ENCODE results near the gene SCAMP1.

The SCAMP1 gene

DNA sequence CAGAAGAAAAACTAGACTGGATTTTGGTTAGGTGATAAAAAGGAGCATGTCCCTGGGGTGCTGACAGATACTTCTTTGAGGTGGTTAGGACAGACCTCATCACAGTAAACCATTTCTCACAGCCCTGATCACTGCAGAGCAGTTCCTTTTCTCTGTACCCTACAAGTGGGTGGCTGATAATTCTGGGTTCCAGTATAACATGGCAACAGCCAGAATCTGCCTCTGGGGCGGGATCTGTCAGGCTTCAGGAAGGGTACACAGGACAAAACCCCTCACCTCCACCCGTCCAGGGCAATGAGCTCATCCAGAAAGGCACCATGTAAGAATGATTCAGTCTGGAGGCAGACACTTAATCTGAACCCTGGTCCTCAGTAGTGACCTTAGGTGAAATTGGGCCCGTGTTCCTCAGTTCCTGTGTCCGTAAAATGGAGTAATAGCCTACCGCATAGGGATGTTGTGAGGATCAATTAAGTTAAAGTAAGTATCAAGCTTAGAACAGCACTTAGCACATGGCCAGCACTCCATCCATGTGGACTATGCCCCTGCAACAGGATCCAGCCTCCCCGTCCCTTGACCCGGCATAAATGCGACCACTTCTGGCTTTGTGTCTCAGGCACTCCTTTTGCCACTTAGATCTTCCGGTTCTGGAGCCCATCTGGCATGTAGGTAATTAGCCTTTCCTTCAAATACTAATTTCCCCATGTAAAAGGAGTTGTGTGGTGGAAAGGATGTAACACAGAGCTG lies 159.0 kb downstream of the SCAMP1 start:
- Histone ChIP-seq H3K4me1 (ENCODE audit: control insufficient read depth, insufficient read depth, low read length) (peaks cover 18% of the 10 kb centered on the region), H3K27ac (ENCODE audit: extremely low read depth, low read depth, low read length) (no peak overlapping the region), H3K36me3 (ENCODE audit: control insufficient read depth in 2 of 2, insufficient read depth in 1 of 2, low read length in 2 of 2) (no peaks in the 10 kb centered on the region), H3K9me3 (ENCODE audit: control insufficient read depth, insufficient read depth, low read depth, low read length) (no peaks in the 10 kb centered on the region), H3K4me3 (ENCODE audit: low read depth, low read length) (no peak overlapping the region)
- CTCF ChIA-PET: interaction anchor here (0.6 to 1.8 kb wide), 4 partner anchors 14 to 239 kb away, joined by 3 to 6 read pairs (median 4); no protein-coding TSS in a partner anchor
- POLR2A ChIA-PET: no interaction called here
- TF ChIP-seq, protein P1, sequence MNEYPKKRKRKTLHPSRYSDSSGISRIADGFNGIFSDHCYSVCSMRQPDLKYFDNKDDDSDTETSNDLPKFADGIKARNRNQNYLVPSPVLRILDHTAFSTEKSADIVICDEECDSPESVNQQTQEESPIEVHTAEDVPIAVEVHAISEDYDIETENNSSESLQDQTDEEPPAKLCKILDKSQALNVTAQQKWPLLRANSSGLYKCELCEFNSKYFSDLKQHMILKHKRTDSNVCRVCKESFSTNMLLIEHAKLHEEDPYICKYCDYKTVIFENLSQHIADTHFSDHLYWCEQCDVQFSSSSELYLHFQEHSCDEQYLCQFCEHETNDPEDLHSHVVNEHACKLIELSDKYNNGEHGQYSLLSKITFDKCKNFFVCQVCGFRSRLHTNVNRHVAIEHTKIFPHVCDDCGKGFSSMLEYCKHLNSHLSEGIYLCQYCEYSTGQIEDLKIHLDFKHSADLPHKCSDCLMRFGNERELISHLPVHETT (tag by site-specific recombination; IDR thresholded peaks at IDR 0.05): no peak

DNA sequence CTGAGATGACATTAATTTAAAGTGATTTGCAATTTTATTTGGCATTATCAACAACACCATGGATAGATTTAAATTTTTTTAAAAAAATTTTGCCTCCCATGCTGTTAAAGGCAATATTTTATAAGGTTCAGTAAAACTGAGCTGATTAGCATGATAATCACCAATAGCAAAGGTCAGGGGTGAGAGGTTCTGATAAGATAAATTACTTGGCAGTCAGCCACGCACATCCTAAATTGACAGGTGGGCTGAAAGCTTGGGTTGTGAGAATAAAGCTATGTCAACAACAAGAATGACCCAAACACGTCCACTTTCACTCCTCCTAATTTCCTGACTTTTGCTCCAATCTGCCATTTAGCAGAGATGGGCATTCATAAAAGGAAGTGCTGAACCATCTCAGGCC lies 161.0 kb downstream of the SCAMP1 start:
- ChIA-PET CTCF (interaction anchor here (0.6 to 2.4 kb wide), 6 partner anchors 12 to 1377 kb away, joined by 3 to 13 read pairs (median 4); no protein-coding TSS in a partner anchor), POLR2A (interaction anchor here (1.0 kb wide), 1 partner anchor 13 kb away, joined by 3 read pairs; no protein-coding TSS in a partner anchor)
- Histone ChIP-seq H3K9me3 (ENCODE audit: control insufficient read depth, insufficient read depth, low read depth, low read length) (no peaks in the 10 kb centered on the region), H3K4me3 (ENCODE audit: low read depth, low read length) (no peak overlapping the region), H3K36me3 (ENCODE audit: control insufficient read depth in 2 of 2, insufficient read depth in 1 of 2, low read length in 2 of 2) (no peaks in the 10 kb centered on the region), H3K27ac (ENCODE audit: extremely low read depth, low read depth, low read length) (no peak overlapping the region), H3K4me1 (ENCODE audit: control insufficient read depth, insufficient read depth, low read length) (peaks cover 18% of the 10 kb centered on the region)
- TF ChIP-seq, protein P2, sequence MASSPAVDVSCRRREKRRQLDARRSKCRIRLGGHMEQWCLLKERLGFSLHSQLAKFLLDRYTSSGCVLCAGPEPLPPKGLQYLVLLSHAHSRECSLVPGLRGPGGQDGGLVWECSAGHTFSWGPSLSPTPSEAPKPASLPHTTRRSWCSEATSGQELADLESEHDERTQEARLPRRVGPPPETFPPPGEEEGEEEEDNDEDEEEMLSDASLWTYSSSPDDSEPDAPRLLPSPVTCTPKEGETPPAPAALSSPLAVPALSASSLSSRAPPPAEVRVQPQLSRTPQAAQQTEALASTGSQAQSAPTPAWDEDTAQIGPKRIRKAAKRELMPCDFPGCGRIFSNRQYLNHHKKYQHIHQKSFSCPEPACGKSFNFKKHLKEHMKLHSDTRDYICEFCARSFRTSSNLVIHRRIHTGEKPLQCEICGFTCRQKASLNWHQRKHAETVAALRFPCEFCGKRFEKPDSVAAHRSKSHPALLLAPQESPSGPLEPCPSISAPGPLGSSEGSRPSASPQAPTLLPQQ (tag by site-specific recombination; IDR thresholded peaks at IDR 0.05): no peak
- TF ChIP-seq ZFHX2 (tag by site-specific recombination; conservative IDR thresholded peaks at IDR 0.05): no peak
- no peak for TF ChIP-seq ZNF341 (tag by site-specific recombination; IDR thresholded peaks at IDR 0.05; ENCODE audit: low read depth)
- no peak for TF ChIP-seq ZNF223 (tag by site-specific recombination; IDR thresholded peaks at IDR 0.05)
- no peak for TF ChIP-seq ZNF211 (tag by site-specific recombination; IDR thresholded peaks at IDR 0.05; ENCODE audit: low read depth)
- TF ChIP-seq, protein P3, sequence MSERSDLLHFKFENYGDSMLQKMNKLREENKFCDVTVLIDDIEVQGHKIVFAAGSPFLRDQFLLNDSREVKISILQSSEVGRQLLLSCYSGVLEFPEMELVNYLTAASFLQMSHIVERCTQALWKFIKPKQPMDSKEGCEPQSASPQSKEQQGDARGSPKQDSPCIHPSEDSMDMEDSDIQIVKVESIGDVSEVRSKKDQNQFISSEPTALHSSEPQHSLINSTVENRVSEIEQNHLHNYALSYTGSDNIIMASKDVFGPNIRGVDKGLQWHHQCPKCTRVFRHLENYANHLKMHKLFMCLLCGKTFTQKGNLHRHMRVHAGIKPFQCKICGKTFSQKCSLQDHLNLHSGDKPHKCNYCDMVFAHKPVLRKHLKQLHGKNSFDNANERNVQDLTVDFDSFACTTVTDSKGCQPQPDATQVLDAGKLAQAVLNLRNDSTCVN (tag by site-specific recombination; optimal IDR thresholded peaks at IDR 0.05): no peak
- TF ChIP-seq ZSCAN16 (tag by site-specific recombination; IDR thresholded peaks at IDR 0.05): no peak
- no peak for TF ChIP-seq ZNF2 (tag by site-specific recombination; IDR thresholded peaks at IDR 0.05)
- no peak for TF ChIP-seq MEIS1 (CRISPR knock-in tag; IDR thresholded peaks at IDR 0.05; ENCODE audit: borderline replicate concordance)
- no peak for TF ChIP-seq ZNF623 (tag by site-specific recombination; IDR thresholded peaks at IDR 0.05)
- TF ChIP-seq KLF7 (tag by site-specific recombination; IDR thresholded peaks at IDR 0.05; ENCODE audit: borderline replicate concordance): no peak
- TF ChIP-seq ZEB2 (tag by site-specific recombination; IDR thresholded peaks at IDR 0.05): no peak
- no peak for TF ChIP-seq ZNF121 (tag by site-specific recombination; IDR thresholded peaks at IDR 0.05)
- no peak for TF ChIP-seq ZBTB7A (tag by site-specific recombination; IDR thresholded peaks at IDR 0.05; ENCODE audit: low read depth)
- no peak for TF ChIP-seq GLI4 (tag by site-specific recombination; IDR thresholded peaks at IDR 0.05)
- TF ChIP-seq ZNF23 (tag by site-specific recombination; IDR thresholded peaks at IDR 0.05; ENCODE audit: borderline replicate concordance): no peak
- no peak for TF ChIP-seq GLIS2 (tag by site-specific recombination; IDR thresholded peaks at IDR 0.05)
- TF ChIP-seq, protein P4, sequence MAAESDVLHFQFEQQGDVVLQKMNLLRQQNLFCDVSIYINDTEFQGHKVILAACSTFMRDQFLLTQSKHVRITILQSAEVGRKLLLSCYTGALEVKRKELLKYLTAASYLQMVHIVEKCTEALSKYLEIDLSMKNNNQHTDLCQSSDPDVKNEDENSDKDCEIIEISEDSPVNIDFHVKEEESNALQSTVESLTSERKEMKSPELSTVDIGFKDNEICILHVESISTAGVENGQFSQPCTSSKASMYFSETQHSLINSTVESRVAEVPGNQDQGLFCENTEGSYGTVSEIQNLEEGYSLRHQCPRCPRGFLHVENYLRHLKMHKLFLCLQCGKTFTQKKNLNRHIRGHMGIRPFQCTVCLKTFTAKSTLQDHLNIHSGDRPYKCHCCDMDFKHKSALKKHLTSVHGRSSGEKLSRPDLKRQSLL (tag by site-specific recombination; IDR thresholded peaks at IDR 0.05): no peak
